Caki2 (cell line): ENCODE results near the gene RIPOR2. TPM values are rescaled to one million over a fixed set of nuclear protein-coding genes. Genes with fewer than 3 reads are reported as not detected.
A peak's percentile ranks its signal among the peaks of the same experiment; 100 is the strongest.
"Not testable (repeated sequence)": the region's sequence is repeated elsewhere in the genome, so short reads cannot be mapped to it uniquely, and the experiment has no call there.

Source experiments
- DNase-seq: peaks from one replicate; pipeline ENCODE4 v3.0.0-alpha.2; 2015; ENCODE audit warnings: low read depth
- in situ Hi-C: cut with HindIII; loops from 2 replicates; pipeline ENCODE4 v1.10.0; 2016; ENCODE audit warnings: low sequenced_read_pairs, low pct_unique_long_range_greater_than_20kb, mixed read lengths
- total RNA-seq: library from RNA; depleted of rRNA; stranded (reverse); fragments of >200 nt; shearing (Covaris generic); gene quantifications from 2 replicates; pipeline ENCODE4 v1.2.3, GENCODE V29; 2014; ENCODE audit warnings: low replicate concordance

RIPOR2 gene
- total RNA-seq, 1 experiment from 2014 or later = 2.3 TPM

DNA sequence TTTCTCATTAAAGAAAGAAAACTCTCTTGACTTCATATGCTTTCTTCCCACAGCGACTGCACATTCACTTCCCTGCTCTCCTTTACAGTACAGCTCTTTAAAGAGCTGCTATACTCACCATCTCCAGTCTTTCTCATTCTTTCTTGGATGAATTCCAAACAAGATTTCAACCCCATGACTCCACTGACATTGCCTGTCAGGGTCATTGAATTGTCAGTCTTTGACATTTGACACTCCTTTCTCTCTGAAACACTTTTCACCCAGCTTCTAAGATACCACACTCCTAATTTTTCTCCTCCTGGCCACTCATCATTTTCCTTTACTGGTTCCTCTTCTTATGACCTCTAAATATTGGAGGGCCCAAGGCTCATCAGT lies 136.2 kb downstream of the RIPOR2 start:
- no peak for DNase-seq
- in situ Hi-C loops = no loop called here

DNA sequence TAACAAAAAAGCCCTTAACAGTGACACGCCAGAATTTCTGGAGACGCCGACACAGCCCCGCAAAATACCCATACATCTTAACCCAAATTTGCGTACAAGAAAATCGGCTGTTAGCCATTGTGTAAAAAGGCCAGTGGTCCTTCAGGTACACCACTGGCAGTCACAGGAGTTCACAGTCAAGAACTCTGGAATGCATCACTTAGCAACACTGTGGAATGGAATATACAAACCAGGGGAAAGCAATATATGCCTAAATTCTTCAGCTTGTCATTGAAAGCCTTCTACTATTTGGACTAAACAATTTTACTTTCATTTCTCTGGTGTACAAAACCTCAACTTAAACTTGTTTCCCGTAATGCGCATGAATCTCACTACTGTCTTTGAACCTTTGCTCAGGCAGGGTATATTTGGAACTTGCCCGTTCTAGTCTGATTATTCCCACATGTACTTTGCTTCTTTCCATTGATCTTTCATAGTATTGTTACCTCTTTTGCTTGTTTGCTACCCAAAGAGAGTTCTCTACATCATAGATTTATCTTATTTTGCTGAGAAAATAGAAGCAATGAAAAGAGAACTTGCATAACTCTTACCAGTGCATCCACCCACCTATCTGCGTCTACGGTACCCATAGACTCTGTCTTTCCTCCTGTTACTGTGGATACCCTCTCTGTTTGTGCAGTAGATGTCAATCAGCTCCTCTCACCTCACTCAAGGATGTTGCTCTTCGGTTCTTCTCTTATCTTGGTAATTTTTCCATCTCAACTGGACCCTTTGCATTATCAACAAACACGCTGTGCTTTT lies 136.8 kb downstream of the RIPOR2 start, which contains the start of gene ARMH2:
TSS of gene ARMH2 (minus strand) at position 178 of the 801 bp plus-strand sequence. CDS start at position 118, 60 bp downstream.
- DNase-seq = no peak
- in situ Hi-C loops = no loop called here

DNA sequence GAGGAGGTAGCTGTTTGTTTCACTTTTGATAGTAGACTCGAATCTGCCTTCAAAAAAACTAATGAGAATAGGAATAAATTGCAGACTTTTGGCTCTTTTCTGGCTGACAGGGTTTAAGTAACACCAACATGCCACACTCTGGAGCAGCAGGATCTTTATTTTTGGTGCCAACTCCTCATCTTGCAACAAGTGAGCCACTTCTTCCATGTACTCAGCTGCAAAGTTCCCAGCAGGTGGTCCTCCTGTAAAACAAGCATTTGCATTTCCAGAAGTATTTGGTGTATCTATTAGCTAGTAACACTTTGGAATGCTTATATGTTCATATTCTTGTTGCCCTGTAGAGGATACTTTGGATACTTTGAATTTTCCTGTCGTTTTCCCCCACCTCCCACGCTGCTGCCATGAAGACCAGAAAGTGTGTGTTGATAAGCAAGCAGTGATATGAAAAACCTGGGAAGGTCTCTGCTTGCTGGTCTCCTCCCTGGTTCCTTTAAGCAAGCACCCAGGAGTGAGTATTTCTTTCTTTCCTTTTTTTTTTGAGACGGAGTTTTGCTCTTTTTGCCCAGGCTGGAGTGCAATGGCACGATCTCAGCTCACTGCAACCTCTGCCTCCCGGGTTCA lies 138.1 kb downstream of the RIPOR2 start:
- DNase-seq = no peak
- in situ Hi-C loops = no loop called here

DNA sequence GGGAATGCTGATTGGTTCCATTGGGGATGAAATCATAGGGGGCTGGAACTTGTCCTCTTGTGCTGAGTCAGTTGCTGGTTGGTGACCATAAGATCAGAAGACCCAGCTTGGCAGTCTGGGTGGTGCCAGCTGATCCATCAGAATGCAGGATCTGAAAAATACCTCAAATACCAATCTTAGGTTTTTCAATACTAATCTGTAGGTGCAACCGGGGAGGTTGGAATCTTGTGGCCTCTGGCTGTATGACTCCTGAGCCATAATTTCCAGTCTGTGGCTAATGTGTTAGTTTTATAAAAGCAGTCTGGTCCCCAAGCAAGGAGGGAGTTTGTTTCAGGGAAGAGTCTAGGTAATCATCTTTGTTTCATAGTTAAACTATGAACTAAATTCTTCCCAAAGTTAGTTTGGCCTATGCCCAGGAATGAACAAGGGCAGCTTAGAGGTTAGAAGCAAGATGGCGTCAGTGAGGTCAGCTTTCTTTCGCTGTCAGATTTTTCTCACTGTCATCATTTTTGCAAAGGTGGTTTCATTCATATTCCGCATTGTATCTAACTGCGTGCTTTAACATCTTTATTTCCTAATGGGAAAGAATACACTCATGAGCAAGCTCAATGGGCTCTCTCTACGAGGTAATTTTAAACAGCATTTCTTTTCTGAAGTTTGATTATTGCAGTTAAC lies 139.0 kb downstream of the RIPOR2 start:
- DNase-seq = no peak
- in situ Hi-C loops = no loop called here

DNA sequence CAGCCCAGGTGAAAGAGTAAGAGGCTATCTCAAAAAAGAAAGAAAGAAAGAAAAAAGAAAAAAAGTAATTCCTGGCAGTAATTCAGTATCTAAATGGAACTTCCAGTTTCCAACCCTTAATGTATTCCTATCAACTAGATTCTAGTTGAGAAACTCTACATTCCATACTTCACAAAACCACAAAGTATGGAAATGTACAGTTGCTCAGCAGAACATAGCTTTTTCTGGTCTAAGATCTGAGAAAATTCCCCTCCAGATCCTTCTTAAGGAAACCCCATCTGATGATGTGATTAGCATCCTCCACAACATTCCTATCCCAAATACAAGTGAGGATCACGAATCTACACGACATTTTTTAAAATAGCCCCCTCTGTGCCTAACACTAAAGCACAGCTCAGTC lies 140.7 kb downstream of the RIPOR2 start:
- no peak for DNase-seq
- in situ Hi-C loops = no loop called here

DNA sequence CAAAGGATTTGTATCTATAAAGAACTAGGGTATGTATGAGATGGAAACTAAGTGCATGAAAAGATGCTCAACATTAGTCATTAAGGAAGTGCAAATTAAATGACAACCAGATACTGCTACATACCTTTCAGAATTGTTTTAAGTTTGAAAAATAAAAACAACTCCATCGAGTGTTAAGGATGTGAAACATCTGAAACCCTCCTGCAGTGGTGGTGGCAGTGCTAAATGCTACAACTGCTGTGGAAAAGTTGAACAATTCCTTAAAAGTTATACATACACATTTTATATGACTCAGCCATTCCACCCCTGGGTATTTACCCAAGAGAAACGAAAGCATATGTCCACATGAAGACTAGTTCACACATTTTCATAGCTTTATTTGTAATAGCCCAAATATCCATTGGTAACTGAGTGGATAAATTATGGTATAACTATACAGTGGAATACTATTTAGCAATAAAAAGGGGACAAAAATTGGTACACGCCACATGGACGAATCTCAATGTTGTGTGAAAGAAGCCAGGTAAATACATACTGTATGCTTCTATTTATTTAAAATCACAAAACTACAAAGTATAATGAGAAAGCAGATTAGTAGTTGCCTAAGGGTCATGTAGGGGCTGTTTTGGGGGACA lies 147.6 kb downstream of the RIPOR2 start:
- in situ Hi-C loops = no loop called here
- no peak for DNase-seq

DNA sequence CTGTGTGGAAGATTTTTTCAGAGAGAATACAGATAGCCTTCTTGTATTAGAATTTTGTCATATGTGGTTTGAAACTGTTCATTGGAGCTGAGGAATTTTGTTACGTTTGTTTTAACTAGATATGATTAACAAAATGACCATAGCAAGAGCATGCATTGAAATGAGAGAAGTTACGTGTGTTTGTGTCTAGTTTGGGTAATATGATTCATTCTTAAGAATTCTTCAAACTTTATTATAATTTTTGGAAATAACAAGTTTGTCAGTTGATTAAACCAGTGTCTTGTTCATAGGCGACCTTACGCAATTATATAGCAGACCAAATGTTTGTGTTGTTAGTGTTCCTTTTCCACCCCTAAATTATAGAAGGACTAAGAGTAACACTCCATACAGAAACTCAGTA lies 155.6 kb downstream of the RIPOR2 start:
- DNase-seq = peak; percentile 54
- in situ Hi-C loops = no loop called here

DNA sequence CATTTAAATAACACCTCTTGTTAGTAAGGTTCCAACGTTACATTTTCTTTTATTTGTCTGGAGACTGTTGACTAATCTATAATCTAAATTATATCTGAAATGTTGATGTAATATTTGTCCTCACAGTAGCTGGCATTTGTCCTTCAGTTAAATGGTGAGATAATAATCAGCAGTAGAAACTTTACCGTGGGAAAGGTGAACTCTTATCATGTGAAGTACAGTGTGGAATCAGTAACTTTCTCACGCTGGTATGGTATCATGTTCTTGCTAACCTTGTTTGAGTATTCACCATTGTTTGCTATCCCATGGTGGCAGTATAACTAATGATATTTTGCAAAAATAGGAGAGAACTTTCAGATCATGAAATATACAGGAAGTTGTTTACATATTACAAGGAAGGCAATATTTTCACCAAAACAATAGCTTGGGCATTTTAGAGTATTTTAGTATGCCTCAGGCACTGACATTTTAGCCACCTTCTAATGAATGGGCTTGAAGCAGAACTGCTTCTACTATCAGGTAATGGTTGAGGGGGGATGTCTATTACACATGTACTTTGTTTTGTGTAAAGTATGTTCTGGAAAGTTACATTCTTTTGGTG lies 156.2 kb downstream of the RIPOR2 start:
- in situ Hi-C loops = no loop called here
- peak; percentile 55 for DNase-seq

DNA sequence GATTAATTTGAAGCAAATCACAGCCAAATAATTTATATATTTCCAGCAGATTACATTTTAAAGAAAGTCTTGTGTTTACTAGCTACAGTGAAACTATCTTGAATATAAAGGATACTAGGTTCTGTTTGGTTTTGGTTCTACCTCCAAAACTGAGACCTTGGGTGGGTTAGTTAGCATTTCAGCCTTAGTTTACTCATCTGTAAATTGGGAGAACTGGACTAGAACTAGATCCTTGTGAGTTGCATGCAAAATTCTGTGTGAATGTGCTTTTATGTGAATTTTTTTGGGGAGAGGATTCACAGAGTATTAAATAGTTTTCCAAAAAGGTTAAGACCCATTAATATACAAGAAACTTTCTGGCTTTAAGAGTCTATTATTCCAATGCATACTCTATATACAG lies 156.9 kb downstream of the RIPOR2 start:
- in situ Hi-C loops = no loop called here
- no peak for DNase-seq

GRCh38 chr6:24778121-24778520 lies 157.6 kb downstream of the RIPOR2 start:
- in situ Hi-C loops = no loop called here
- no peak for DNase-seq

- no peak for DNase-seq
These were observed 158.5 kb downstream of the RIPOR2 start for GRCh38 chr6:24777227-24777626.

GRCh38 chr6:24775520-24776058 lies 160.2 kb downstream of the RIPOR2 start:
- no peak for DNase-seq
- in situ Hi-C loops = no loop called here

More at GRCh38 chr6:24777227-24777626, 158.5 kb downstream of the RIPOR2 start:
- in situ Hi-C loops = no loop called here

GRCh38 chr6:24774696-24775519 lies 160.9 kb downstream of the RIPOR2 start, which contains the start of gene GMNN:
TSS of gene GMNN (plus strand) at chr6:24774937. CDS start at chr6:24777247, 2,310 bp downstream.
- DNase-seq = peak; percentile 93
- in situ Hi-C loops = no loop called here

DNA sequence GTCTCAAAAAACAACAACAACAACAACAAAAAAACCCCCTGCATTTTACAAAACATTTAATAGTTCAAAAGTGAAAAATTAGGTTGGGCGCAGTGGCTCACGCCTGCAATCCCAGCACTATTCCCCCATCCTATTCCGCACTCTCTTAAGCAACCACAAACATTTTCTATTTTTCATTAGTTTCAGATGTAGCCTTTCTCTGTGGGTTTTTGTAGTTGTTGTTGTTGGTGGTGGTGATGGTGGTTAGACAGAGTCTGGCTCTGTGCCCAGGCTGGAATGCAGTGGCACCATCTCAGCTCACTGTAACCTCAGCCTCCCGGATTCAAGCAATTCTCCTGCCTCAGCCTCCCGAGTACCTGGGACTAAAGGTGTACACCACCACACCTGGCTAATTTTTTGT lies 167.4 kb downstream of the RIPOR2 start:
- in situ Hi-C loops = no loop called here
- DNase-seq = no peak

GRCh38 chr6:24766680-24767462 lies 168.9 kb downstream of the RIPOR2 start:
- DNase-seq = peak; percentile 30
- in situ Hi-C loops = no loop called here

DNA sequence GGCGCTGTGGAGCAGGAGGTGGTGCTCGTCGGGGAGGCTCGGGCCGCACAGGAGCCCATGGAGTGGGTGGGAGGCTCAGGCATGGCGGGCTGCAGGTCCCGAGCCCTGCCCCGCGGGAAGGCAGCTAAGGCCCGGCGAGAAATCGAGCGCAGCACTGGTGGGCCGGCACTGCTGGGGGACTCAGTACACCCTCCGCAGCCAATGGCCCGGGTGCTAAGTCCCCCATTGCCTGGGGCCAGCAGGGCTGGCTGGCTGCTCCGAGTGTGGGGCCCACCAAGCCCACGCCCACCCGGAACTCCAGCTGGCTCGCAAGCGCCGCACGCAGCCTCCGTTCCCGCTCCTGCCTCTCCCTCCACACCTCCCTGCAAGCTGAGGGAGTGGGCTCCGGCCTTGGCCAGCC lies 169.8 kb downstream of the RIPOR2 start:
- DNase-seq, in situ Hi-C loops: not testable (repeated sequence)
